Measurements from ENCODE around the gene SNRPA. TPM values are rescaled to one million over a fixed set of nuclear protein-coding genes. Genes with fewer than 3 reads are reported as not detected.

Gene SNRPA
- total RNA-seq, 1 experiment from 2014 or later = 134 TPM

DNA sequence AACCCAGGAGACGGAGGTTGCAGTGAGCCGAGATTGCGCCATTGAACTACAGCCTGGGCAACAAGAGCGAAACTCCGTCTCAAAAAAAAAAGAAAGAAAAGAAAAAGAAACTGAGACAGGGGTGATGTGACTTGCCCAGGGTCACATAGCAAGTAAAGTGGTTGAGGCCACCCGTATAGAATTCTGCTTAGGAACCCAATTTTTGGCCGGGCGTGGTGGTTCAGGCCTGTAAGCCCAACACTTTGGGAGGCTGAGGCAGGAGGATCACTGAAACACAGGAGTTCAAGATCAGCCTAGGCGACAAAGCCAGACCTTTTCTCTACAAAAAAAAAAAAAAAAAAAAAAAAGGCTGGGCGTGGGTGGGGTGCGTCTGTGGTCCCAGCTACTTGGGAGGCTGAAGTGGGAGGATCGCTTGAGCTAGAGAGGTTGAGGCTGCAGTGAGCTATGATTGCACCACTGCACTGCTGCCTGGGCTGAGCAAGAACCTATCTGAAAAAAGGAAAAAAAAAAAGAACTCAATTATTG, 1.3 kb downstream of the SNRPA start:
- no TSS peak for BruUV-seq (replicated peaks)
- no peaks in the 10 kb centered on the region for H3K9me3 ChIP-seq
- no peaks in the 10 kb centered on the region for H3K27me3 ChIP-seq (replicated peaks; ENCODE audit: control insufficient read depth, insufficient read depth, low read length)
- peaks cover 25% of the 10 kb centered on the region for H3K4me1 Mint-ChIP-seq (ENCODE audit: low read depth, unreplicated experiment)
- intact Hi-C loops (cut with micrococcal nuclease; ENCODE audit: unreplicated experiment) = loop anchor here (10.0 kb wide), 1 partner anchor 88 kb away; no protein-coding TSS in a partner anchor
- POLR2A ChIA-PET = interaction anchor here (0.5 to 3.7 kb wide), 5 partner anchors 26 to 61 kb away, joined by 4 to 147 read pairs (median 5); partner anchors contain the start of genes COQ8B, ITPKC and RAB4B
- TF ChIP-seq, protein P1, sequence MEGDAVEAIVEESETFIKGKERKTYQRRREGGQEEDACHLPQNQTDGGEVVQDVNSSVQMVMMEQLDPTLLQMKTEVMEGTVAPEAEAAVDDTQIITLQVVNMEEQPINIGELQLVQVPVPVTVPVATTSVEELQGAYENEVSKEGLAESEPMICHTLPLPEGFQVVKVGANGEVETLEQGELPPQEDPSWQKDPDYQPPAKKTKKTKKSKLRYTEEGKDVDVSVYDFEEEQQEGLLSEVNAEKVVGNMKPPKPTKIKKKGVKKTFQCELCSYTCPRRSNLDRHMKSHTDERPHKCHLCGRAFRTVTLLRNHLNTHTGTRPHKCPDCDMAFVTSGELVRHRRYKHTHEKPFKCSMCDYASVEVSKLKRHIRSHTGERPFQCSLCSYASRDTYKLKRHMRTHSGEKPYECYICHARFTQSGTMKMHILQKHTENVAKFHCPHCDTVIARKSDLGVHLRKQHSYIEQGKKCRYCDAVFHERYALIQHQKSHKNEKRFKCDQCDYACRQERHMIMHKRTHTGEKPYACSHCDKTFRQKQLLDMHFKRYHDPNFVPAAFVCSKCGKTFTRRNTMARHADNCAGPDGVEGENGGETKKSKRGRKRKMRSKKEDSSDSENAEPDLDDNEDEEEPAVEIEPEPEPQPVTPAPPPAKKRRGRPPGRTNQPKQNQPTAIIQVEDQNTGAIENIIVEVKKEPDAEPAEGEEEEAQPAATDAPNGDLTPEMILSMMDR (IDR thresholded peaks at IDR 0.05; ENCODE audit: insufficient read depth in 1 of 2, low read depth in 1 of 2, low read length in 1 of 2, severe bottlenecking in 1 of 2, unreplicated experiment in 1 of 2) = no peak
- no peak for DNase-seq
- H3K4me3 Mint-ChIP-seq (ENCODE audit: unreplicated experiment) = peak overlapping the region; percentile 93
- H3K36me3 Mint-ChIP-seq (ENCODE audit: insufficient read depth, unreplicated experiment) = peaks cover 84% of the 10 kb centered on the region
- peaks cover 20% of the 10 kb centered on the region for H3K4me1 ChIP-seq
- H3K36me3 ChIP-seq (ENCODE audit: control insufficient read depth, insufficient read depth, low read length) = peaks cover 2% of the 10 kb centered on the region
- H3K27me3 Mint-ChIP-seq (ENCODE audit: insufficient read depth, unreplicated experiment) = no peaks in the 10 kb centered on the region
- peak overlapping the region; percentile 98 for H3K27ac Mint-ChIP-seq (ENCODE audit: unreplicated experiment)
- H3K9me3 Mint-ChIP-seq (ENCODE audit: unreplicated experiment) = no peaks in the 10 kb centered on the region
- peak overlapping the region; percentile 73 for H3K4me3 ChIP-seq (ENCODE audit: low read depth, low read length)
- CTCF ChIA-PET = interaction anchor here (0.7 to 1.9 kb wide), 2 partner anchors 25 to 54 kb away, joined by 3 to 8 read pairs; no protein-coding TSS in a partner anchor

DNA sequence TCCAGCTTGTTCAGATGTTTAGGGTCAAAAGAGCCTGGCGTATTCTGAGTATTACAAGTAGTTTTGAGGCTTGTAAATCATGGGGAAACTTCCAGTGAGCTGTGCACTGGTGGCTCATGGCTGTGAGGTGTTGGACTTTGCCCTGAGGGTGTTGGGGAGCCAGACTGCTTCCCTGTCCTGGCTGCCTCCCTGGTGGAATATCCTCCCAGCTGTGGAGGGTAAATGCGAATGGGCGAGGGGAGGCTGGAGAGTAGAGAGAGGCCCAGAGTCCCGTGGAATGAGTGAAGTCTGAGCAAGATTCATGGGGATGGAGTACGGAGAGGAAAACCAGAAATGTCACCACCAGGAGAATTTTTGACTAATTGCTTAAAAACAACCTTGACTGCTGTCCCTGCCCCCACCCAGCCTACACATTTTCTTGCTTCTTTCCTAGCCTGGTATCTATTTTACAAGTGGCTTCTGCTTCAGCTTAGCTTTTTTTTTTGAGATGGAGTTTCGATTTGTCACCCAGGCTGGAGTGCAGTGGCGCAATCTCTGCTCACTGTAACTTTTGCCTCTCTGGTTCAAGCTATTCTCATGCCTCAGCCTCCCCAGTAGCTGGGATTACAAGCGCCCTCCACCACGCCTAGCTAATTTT, 3.7 kb downstream of the SNRPA start:
- peaks cover 3% of the 10 kb centered on the region for H3K36me3 ChIP-seq (ENCODE audit: control insufficient read depth, insufficient read depth, low read length)
- BruUV-seq (replicated peaks) = no TSS peak
- H3K9me3 Mint-ChIP-seq (ENCODE audit: unreplicated experiment) = no peaks in the 10 kb centered on the region
- TF ChIP-seq, protein P1 (IDR thresholded peaks at IDR 0.05; ENCODE audit: insufficient read depth in 1 of 2, low read depth in 1 of 2, low read length in 1 of 2, severe bottlenecking in 1 of 2, unreplicated experiment in 1 of 2) = no peak
- H3K36me3 Mint-ChIP-seq (ENCODE audit: insufficient read depth, unreplicated experiment) = peaks cover 97% of the 10 kb centered on the region
- no peak overlapping the region for H3K4me3 ChIP-seq (ENCODE audit: low read depth, low read length)
- H3K27me3 Mint-ChIP-seq (ENCODE audit: insufficient read depth, unreplicated experiment) = no peaks in the 10 kb centered on the region
- peaks cover 13% of the 10 kb centered on the region for H3K4me1 ChIP-seq
- CTCF ChIA-PET = interaction anchor here (0.6 kb wide), 3 partner anchors 93 to 1105 kb away, joined by 3 to 6 read pairs (median 4); no protein-coding TSS in a partner anchor
- H3K27me3 ChIP-seq (replicated peaks; ENCODE audit: control insufficient read depth, insufficient read depth, low read length) = no peaks in the 10 kb centered on the region
- peak overlapping the region; percentile 52 for H3K27ac Mint-ChIP-seq (ENCODE audit: unreplicated experiment)
- no peaks in the 10 kb centered on the region for H3K9me3 ChIP-seq
- H3K4me1 Mint-ChIP-seq (ENCODE audit: low read depth, unreplicated experiment) = peaks cover 23% of the 10 kb centered on the region
- DNase-seq = no peak
- peak overlapping the region; percentile 32 for H3K4me3 Mint-ChIP-seq (ENCODE audit: unreplicated experiment)
- POLR2A ChIA-PET = interaction anchor here (0.5 to 1.7 kb wide), 8 partner anchors 23 to 1681 kb away, joined by 3 to 24 read pairs (median 5); partner anchors contain the start of genes COQ8B, EGLN2, ITPKC and RAB4B
- intact Hi-C loops (cut with micrococcal nuclease; ENCODE audit: unreplicated experiment) = loop anchor here (10.0 kb wide), 1 partner anchor 90 kb away; no protein-coding TSS in a partner anchor

DNA sequence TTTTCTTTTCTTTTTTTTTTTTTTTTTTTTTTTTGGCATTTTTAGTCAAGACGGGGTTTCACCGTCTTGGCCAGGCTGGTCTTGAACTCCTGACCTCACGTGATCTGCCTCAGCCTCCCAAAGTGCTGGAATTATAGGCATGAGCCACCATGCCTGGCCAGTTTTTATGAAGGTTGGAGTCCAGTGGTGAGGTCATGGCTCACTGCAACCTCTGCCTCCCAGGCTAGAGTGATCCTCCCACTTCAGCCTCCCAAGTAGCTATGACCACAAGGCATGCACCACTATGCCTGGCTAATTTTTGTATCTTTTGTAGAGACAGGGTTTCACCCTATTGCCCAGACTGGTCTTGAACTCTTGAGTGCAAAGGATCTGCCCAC, 4.2 kb downstream of the SNRPA start:
- H3K9me3 ChIP-seq = no peaks in the 10 kb centered on the region
- Mint-ChIP-seq H3K9me3 (ENCODE audit: unreplicated experiment) (no peaks in the 10 kb centered on the region), H3K27me3 (ENCODE audit: insufficient read depth, unreplicated experiment) (no peaks in the 10 kb centered on the region), H3K4me1 (ENCODE audit: low read depth, unreplicated experiment) (peaks cover 18% of the 10 kb centered on the region), H3K27ac (ENCODE audit: unreplicated experiment) (no peak overlapping the region), H3K4me3 (ENCODE audit: unreplicated experiment) (no peak overlapping the region), H3K36me3 (ENCODE audit: insufficient read depth, unreplicated experiment) (peaks cover 97% of the 10 kb centered on the region)
- TF ChIP-seq, protein P1 (IDR thresholded peaks at IDR 0.05; ENCODE audit: insufficient read depth in 1 of 2, low read depth in 1 of 2, low read length in 1 of 2, severe bottlenecking in 1 of 2, unreplicated experiment in 1 of 2) = no peak
- DNase-seq = no peak
- H3K36me3 ChIP-seq (ENCODE audit: control insufficient read depth, insufficient read depth, low read length) = peaks cover 3% of the 10 kb centered on the region
- POLR2A ChIA-PET = interaction anchor here (0.6 to 1.7 kb wide), 5 partner anchors 23 to 609 kb away, joined by 5 to 24 read pairs (median 5); partner anchors contain the start of genes COQ8B, ITPKC and RAB4B
- H3K27me3 ChIP-seq (replicated peaks; ENCODE audit: control insufficient read depth, insufficient read depth, low read length) = no peaks in the 10 kb centered on the region
- BruUV-seq (replicated peaks) = no TSS peak
- no peak overlapping the region for H3K4me3 ChIP-seq (ENCODE audit: low read depth, low read length)
- H3K4me1 ChIP-seq = peaks cover 11% of the 10 kb centered on the region
- CTCF ChIA-PET = no interaction called here
- intact Hi-C loops (cut with micrococcal nuclease; ENCODE audit: unreplicated experiment) = loop anchor here (10.0 kb wide), 1 partner anchor 90 kb away; no protein-coding TSS in a partner anchor

Data from Caco-2 (cell line).